NCI-H1694 (cell line): ENCODE data around the gene PLEKHG5.
"Not testable (repeated sequence)": the region's sequence is repeated elsewhere in the genome, so short reads cannot be mapped to it uniquely, and the experiment has no call there.

ENCODE experiments used
- DNase-seq: peaks from one replicate; lab custom pipeline; 2025; lab: John Stamatoyannopoulos, UW

Gene PLEKHG5

GRCh38 chr1:6461538-6462411, 29.7 kb downstream of the PLEKHG5 start:
- DNase-seq: no peak

GRCh38 chr1:6461051-6461530, 30.4 kb downstream of the PLEKHG5 start:
- DNase-seq: no peak

- DNase-seq: no peak
Observed at GRCh38 chr1:6460301-6461050, 31.0 kb downstream of the PLEKHG5 start.

- no peak for DNase-seq
Observed at GRCh38 chr1:6459850-6460265, 31.6 kb downstream of the PLEKHG5 start.

- DNase-seq: no peak
Observed at GRCh38 chr1:6456800-6457466, 34.5 kb downstream of the PLEKHG5 start.

- not testable (repeated sequence) for DNase-seq
Observed at GRCh38 chr1:6455752-6456520, 35.5 kb downstream of the PLEKHG5 start.

GRCh38 chr1:6454856-6455751, 36.4 kb downstream of the PLEKHG5 start:
- no peak for DNase-seq

GRCh38 chr1:6453895-6454855, 37.3 kb downstream of the PLEKHG5 start:
- DNase-seq: not testable (repeated sequence)

GRCh38 chr1:6450943-6451373, 40.5 kb downstream of the PLEKHG5 start:
- no peak for DNase-seq

GRCh38 chr1:6450486-6450885, 41.0 kb downstream of the PLEKHG5 start:
- not testable (repeated sequence) for DNase-seq

GRCh38 chr1:6450005-6450450, 41.4 kb downstream of the PLEKHG5 start:
- no peak for DNase-seq

GRCh38 chr1:6448749-6449631, 42.5 kb downstream of the PLEKHG5 start:
- DNase-seq: no peak

- DNase-seq: no peak
Observed at GRCh38 chr1:6447818-6448748, 43.4 kb downstream of the PLEKHG5 start.

GRCh38 chr1:6447016-6447817, 44.2 kb downstream of the PLEKHG5 start:
- DNase-seq: no peak

GRCh38 chr1:6446665-6447015, 44.8 kb downstream of the PLEKHG5 start:
- no peak for DNase-seq

GRCh38 chr1:6445929-6446328, 45.5 kb downstream of the PLEKHG5 start:
- not testable (repeated sequence) for DNase-seq
